Vein endothelial cell (primary cell): ENCODE data around the gene ZNF410. TPM values are rescaled to one million over a fixed set of nuclear protein-coding genes. Genes with fewer than 3 reads are reported as not detected.

Source experiments
- small RNA-seq: library from RNA; depleted of rRNA; stranded (forward); fragments of <200 nt; gene quantifications from one replicate; pipeline ENCODE3, GENCODE V24; 2012
- total RNA-seq: library from RNA; depleted of rRNA; stranded (reverse); fragments of >200 nt; gene quantifications from 2 replicates; pipeline ENCODE4 v1.2.3, GENCODE V29; 2012

ZNF410 gene, protein sequence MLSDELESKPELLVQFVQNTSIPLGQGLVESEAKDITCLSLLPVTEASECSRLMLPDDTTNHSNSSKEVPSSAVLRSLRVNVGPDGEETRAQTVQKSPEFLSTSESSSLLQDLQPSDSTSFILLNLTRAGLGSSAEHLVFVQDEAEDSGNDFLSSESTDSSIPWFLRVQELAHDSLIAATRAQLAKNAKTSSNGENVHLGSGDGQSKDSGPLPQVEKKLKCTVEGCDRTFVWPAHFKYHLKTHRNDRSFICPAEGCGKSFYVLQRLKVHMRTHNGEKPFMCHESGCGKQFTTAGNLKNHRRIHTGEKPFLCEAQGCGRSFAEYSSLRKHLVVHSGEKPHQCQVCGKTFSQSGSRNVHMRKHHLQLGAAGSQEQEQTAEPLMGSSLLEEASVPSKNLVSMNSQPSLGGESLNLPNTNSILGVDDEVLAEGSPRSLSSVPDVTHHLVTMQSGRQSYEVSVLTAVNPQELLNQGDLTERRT
- 52.9 and 62.5 TPM in 2 replicates for total RNA-seq

DNA sequence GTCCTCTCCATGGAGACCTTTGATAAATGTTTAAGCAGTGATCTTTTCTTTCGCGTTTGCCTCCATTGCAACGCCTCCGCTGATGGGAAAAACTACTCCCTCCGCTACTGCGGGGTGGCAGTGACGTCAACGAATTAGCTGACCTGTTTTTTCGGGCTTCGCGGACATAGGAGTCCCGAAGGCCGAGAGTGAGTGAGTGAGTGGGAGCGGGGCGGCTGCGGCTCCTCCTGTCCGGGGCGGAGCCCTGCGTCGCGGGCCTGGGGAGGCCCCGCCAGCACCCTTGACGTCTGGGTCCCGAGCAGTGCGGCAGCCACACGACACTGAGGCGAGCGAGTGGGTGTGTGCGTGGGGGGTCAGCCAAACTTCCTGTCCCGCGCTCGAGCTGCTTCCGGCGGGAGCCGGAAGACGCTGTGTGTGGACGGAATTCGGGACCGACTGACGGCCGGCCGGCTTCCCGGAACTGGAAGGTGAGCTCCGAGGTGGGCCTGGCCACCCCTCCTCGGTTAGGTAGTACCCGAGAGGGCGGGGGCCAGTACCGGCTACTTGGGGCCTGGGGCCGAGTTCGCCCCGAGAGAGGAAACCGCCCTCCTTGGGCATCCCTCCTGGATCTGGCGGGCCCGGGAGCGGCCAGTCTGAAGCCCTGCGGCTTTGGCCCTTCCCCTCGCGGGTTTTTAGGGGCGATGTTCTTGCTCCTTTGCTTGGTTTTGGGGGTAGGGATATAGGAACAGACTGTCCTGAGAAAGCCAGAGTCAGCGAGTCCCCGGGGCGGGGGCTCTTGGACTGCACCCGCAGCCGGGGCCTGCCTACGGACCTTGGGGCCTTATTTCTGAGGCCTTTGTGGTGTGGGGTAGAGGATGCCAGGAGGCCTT is at the start of gene ZNF410:
TSS of gene ZNF410 (plus strand) at position 411 of the 869 bp plus-strand sequence. CDS start 5,317 bp downstream, outside the sequence.

DNA sequence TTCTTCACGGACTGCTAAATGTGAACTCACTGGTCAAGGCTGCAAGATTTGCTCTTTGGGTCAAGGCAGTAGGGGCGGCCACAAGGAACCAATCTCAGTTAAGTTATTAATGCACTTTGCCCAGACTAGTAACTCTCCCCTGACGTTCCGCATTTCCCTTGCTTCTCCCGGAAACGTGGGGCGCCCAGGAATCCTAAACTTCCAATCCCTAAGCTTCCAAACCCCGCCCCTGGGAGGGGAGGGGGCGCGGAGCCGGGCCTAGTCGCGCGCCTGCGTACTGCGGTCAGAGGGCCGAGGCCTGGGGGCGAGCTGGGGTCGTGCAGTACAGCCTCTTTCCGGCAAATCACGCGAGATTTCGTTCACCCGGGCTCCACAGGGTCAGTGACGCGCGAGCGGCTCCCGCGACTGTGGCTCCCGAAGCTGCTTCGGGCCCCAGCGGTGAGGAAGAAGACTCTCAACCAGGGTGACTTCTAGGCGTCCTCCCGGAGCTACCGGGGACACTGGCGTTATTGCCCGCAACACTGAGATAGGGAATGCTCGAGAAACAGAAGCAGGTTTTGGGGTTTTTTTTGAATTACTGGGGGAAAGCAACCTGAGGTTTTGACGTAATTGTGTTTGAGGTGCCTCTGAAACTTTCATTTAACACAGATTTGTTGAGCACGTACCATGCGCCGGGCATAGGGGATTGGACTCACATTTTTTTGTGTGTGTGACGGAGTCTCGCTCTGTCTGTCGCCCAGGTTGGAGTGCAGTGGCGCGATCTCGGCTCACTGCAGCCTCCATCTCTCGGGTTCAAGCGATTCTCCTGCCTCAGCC is 34.9 kb upstream of the ZNF410 start, which contains the start of gene PTGR2:
TSS of gene PTGR2 (plus strand) at position 265 of the 816 bp plus-strand sequence. CDS start 7,032 bp downstream, outside the sequence.

DNA sequence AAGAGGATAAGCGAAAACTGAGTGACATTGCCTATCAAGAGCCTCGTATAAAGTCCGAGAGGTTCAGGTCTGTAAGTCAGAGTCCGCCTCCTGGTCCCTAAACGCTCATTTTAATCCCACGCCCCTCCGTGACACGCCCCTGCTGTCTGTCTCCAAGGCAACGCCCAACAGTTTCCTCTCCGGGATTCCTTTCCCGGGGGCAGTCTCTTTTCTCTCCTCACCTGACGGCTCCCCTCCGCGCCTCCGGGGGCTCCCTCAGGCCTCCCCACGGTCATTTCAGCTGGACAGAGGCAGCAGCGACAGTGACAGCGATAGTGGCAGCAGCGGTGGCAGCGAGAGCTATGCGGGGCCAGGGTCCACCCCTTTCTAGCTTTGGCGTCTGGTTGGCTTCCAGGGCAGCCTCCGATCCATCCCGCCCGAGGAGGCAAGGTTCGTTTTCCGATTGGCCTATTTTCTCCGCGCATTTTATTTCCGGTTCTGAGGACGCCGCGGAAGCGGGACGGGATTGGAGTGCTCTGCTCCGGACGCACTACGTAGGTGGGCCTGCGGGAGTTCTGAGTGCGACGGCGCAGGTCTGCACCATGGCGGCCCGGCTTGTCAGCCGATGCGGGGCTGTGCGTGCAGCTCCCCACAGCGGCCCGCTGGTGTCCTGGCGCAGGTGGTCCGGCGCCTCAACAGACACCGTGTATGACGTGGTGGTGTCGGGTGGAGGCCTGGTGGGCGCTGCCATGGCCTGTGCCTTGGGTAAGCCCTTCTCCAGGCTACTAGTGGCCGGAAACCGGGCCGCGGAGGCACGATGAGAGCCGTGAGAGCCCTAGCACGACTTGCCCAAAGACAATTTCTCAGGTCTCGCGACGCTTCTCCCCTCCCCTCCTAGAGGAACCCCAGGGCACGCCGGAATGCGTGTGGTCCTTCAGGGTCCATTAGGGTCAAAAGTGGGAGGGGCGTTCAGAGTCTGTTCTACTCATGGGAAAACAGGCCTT is 63.4 kb downstream of the ZNF410 start, which contains the start of the genes COQ6 and FAM161B:
TSS of gene COQ6 (plus strand) at position 551 of the 983 bp plus-strand sequence. CDS start at position 582, 31 bp downstream.
TSS of gene FAM161B (minus strand) at position 343 of the 983 bp plus-strand sequence. CDS start at position 275, 68 bp downstream.

Small RNA genes lying within 50 kb of the gene (small RNA-seq; reads per million reads assigned to genes)
- gene AC005520.4 (not detected), gene RF00019 (not detected)

Other genes starting within 250 kb of the ZNF410 start
- 5.2 and 7.5 TPM in 2 replicates for gene DNAL1, start 241.9 kb upstream of the ZNF410 start, total RNA-seq
- 43.4 and 46.1 TPM in 2 replicates for gene PNMA1, start 172.5 kb upstream of the ZNF410 start, total RNA-seq
- 2.3 and 3.9 TPM in 2 replicates for gene PTGR2, start 35.0 kb upstream of the ZNF410 start, total RNA-seq
- 3.3 and 3.9 TPM in 2 replicates for gene FAM161B, start 63.2 kb downstream of the ZNF410 start, total RNA-seq
- gene COQ6, start 63.4 kb downstream of the ZNF410 start, total RNA-seq: 16.3 and 17.8 TPM in 2 replicates
- 11.8 and 12.9 TPM in 2 replicates for gene ENTPD5, start 132.4 kb downstream of the ZNF410 start, total RNA-seq
- 1.6 and 2.6 TPM in 2 replicates for gene BBOF1, start 132.5 kb downstream of the ZNF410 start, total RNA-seq
- 13.9 and 24.5 TPM in 2 replicates for gene ALDH6A1, start 197.6 kb downstream of the ZNF410 start, total RNA-seq
- 6.1 and 6.9 TPM in 2 replicates for gene LIN52, start 198.1 kb downstream of the ZNF410 start, total RNA-seq